Measurements from ENCODE around the gene INTS4.
"Not testable (repeated sequence)": the region's sequence is repeated elsewhere in the genome, so short reads cannot be mapped to it uniquely, and the experiment has no call there.

Gene INTS4, protein sequence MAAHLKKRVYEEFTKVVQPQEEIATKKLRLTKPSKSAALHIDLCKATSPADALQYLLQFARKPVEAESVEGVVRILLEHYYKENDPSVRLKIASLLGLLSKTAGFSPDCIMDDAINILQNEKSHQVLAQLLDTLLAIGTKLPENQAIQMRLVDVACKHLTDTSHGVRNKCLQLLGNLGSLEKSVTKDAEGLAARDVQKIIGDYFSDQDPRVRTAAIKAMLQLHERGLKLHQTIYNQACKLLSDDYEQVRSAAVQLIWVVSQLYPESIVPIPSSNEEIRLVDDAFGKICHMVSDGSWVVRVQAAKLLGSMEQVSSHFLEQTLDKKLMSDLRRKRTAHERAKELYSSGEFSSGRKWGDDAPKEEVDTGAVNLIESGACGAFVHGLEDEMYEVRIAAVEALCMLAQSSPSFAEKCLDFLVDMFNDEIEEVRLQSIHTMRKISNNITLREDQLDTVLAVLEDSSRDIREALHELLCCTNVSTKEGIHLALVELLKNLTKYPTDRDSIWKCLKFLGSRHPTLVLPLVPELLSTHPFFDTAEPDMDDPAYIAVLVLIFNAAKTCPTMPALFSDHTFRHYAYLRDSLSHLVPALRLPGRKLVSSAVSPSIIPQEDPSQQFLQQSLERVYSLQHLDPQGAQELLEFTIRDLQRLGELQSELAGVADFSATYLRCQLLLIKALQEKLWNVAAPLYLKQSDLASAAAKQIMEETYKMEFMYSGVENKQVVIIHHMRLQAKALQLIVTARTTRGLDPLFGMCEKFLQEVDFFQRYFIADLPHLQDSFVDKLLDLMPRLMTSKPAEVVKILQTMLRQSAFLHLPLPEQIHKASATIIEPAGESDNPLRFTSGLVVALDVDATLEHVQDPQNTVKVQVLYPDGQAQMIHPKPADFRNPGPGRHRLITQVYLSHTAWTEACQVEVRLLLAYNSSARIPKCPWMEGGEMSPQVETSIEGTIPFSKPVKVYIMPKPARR

DNA sequence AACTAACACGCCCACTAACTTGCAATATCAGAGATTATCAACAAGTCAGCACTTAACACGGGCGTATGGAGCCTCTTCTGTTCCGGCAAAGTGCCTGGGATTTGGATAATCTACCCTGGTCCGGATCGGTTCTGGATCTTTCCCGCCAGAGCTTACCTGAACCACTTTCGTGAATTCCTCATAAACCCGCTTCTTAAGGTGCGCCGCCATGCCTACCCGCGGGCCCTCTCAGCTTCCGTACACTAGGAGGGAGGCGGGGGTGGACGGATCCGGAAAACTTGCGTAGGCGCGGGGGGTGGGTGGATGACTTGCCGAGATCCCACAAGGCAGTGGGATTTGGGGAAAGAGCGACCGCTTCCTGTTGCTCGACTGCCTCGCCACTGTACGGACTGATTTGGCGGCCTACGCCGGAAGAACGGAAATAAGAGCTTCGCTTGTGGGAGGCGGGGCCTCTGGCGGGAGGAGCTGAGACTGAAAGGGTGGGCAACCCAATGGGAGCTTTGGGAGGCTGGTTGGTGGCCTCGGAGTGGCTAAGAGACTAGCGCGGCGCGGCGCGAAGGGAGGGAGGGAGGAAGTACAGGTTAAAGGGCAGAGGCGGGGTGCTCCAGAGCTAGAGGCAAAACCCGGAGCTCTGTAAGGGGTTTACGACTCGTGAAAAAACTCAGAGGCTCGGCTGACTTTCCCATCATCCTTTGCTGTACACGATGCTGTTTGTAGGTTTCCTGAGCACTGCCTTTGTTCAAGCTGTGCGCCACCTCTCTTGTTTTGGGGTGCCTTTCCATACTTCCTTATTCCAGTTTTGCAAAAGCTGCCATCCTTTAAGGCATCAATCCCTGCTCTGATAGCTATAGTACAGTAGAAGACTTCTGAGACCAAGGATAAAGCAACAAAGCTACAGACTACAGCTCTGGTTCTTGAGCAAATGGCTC lies at the start of gene INTS4:
INTS4 (minus strand) TSS at position 235 of the 929 bp plus-strand sequence; CDS start at position 210, 25 bp downstream.
- DNase-seq, result peak; percentile 98

DNA sequence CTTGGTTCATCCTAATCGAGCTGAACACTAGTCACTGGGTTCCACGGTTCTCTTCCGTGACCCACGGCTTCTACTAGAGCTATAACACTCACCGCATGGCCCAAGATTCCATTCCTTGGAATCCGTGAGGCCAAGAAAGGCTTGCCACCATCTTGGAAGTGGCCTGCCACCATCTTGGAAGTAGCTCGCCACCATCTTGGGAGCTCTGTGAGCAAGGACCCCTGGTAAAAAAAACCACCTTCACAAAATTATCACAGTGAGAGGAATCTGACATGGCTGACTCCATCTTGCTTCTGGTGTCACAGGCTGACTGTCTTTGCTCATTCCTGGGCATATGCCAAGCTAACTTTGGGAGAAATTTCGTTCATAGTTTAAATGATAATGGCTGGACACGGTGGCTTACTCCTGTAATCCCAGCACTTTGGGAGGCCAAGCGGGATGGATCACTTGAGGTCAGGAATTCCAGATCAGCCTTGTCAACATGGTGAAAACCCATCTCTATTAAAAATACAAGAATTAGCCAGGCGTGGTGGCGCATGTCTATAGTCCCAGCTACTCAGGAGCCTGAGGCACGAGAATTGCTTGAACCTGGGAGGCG lies 47.5 kb upstream of the INTS4 start:
- DNase-seq, result no peak

DNA sequence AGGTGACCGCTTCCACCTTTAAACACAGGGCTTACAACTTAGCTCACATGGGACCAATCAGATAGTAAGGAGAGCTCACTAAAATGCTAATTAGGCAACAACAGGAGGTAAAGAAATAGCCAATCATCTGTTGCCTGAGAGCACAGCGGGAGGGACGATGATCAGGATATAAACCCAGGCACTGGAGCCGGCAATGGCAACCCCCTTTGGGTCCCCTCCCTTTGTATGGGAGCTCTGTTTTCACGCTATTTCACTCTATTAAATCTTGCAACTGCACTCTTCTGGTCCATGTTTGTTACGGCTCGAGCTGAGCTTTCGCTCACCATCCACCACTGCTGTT lies 46.9 kb upstream of the INTS4 start:
- not testable (repeated sequence) for DNase-seq

DNA sequence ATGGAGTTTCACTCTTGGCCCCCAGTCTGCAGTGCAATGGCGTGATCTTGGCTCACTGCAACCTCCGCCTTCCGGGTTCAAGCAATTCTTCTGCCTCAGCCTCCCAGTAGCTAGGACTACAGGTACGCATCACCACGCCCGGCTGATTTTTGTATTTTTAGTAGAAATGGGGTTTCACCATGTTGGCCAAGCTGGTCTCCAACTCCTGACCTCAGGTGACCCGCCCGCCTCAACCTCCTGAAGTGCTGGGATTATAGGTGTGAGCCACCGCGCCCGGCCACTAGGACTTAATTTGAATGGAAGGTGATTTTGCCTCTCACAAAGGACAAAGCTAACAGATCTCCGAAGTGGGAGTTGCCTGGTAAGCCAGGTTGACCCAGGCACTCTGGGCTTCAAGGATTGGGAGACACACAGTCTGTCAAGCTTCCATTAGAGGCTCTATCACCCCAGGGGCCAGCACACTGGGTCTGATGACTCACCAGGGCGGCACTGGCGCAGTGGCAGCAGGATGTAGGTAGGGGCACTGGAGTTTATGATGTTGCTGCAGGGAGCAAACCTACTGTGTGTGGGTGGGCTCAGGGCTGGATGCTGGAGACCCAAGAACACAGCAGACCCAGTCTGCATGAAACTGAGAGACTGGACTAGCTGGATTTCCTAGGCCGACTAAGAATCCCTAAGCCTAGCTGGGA lies 46.4 kb upstream of the INTS4 start:
- no peak for DNase-seq

DNA sequence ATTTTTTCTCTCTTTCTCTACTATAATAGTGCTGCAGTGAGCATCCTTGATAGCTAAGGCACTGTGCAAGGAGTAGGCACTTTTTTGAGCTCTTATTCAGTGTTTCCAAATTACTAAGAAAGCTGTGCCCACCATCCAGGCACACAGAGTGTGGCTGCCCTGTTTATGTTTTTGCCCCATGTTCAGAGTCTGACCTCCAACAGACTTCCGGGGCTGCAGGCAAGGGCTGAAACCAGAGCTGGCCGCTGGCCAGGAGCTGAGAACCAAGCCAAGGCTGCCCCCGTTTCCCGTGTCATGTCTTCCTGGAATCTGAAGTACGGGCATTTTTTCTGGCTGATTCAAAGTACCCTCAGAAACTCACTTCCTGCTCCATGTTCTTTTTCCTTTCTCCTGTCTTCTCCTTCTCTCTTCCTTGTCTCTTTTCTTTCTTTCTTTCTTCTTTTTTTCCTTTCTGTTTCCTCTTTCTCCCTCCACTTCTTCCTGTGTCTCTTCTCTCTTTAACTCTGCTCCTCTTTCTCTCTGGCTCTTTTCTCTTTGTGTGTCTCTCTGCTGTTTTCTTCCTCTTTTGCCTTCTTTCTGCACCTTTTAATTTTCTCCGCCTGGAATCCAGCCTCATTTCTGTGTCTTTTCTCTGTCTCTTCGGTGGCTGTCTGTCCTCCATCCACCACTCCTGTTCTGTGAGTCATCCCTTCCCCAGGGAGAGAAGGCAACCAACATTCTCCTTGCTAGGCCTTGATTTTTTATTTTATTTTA lies 45.6 kb upstream of the INTS4 start:
- DNase-seq, result peak in 1 of 2 donors; percentile 6

DNA sequence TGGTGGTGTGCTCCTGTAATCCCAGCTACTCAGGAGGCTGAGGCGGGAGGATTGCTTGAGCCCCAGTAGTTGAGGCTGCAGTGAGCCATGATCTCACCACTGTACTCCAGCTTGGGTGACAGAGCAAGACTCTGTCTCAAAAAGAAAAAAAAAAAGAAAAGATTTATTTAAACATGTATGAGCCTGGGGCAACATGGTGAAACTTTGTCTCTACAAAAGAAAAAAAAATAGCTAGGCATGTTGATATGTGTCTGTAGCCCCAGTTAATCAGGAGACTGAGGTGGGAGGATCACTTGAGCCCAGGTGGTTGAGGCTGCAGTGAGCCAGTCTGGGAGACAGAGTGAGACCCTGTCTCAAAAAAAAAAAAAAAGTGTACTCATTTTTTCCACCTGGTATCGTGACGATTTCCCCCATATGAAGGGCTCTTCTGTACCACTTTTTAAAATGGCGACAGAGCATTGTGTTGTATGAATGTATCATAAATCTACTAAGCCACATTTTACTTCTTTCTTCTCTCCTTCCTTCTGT lies 45.0 kb upstream of the INTS4 start:
- no peak for DNase-seq

DNA sequence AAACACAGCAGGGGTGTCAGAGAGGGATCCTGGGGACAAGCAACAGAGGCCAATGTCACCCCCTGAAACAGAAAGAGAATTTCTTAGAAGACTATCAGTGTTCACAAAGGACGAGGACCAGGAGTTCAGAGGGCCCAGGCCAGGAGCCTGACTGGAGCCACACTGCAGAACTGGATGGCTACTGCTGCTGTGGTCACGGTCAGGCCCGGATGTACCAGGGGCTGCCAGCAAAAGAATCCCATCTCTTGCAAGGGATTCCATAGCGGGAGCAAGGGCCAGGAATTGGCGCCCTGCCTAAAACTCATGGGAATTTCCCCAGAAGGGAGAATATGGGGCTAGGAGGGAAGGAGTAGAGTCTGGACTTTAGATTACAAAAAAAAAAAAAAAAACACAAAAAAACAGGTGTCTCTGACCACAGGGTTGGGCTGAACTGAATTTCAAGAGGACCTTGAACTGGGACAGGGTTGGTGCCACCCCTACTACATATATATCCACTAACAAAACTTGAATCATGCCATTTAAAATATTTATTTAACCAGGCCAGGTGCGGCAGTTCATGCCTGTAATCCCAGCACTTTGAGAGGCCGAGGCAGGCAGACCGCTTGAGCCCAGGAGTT lies 44.3 kb upstream of the INTS4 start:
- DNase-seq, result no peak

DNA sequence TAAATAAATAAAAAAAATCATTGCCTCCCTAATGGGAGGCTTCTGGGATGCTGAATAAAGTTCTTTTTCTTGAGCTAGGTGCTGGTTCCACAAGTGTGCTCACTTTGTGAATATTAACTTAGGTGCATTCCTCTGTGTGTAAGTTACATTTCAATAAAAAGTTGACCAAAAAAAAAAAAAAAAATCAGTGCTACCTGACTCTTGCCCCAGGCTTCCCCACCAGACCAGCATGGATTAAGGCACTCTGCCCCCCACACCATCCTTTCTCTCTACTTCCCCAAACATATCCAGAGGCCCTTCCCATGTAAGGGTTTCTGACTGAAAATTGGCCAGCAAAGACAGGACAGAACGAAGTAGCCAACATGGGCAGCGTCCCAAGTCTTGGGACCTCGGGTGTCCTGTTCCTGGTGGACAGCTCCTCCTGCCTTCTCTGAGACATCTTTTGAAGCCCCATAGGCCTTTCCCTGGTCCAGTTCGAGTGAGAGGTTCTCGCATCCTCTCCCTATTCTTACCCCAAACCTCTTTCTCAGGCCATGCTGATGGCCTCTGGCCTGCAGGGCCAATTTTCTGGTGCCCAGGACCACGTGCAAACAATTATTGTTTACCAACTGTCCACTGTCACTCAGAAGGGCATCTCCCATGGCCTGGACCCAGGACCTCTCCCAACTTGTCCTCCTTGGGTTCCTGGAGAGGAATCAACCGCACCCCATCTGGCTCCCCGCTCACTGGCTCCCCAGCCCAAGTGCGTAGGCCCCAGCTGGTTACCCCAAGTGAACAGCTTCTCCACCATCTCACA lies 43.6 kb upstream of the INTS4 start:
- DNase-seq, result no peak

DNA sequence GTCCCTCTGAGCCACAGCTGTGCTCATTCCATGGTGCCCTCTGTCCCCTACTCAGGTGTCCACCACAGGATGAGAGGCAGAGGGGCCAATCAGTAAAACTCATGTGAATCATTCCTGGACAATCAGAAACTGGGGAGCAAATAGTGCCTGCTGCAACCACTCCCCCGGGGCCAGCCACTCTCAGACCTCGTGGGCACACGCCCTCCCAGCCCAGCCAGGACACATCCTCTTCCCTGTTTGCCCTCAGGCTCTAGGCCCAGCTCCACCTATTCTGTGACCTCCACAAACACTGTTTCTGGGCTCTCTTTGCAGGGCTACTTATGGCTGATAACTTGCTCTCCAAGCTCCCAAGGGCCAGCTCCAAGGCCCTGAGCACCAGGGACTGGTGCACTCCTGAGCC lies 42.6 kb upstream of the INTS4 start:
- no peak for DNase-seq

DNA sequence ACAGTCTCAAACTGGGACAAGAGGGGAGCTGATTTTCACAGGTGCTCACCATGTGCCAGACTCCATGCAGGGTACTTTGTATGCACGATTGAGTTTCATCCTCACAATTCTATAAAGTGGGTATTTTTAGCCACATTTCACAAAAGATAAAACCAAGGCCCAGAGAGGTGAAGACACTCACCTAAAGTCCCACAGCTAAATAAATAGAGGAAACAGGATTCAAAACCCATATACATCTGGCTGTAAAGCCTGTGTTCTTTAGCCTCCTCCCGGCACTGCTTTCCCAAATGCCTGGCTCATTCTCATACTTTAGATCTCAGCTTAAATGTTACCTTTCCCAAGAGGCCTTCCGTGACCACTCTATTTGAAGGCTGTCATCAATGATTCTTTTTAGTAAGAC lies 41.8 kb upstream of the INTS4 start:
- DNase-seq, result no peak

DNA sequence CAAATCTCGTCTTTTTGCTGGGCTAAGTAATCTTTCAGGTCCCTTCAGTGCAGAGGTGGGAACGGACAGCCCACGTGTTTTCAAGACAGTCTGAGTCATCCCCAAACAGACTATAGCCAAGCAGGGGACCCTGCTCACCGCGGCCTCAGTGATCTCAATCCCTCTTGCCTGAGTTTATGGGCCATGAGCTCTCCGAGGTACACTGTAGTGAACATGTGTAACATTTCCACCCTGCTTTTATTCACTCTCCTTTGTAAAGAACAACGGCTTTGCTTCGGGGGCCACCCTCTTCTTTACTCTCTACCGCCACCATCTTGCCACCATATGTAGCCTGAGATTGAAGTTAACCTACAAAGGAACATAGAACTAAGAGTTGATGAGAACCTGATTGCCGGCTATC lies 40.2 kb upstream of the INTS4 start:
- DNase-seq, result no peak

DNA sequence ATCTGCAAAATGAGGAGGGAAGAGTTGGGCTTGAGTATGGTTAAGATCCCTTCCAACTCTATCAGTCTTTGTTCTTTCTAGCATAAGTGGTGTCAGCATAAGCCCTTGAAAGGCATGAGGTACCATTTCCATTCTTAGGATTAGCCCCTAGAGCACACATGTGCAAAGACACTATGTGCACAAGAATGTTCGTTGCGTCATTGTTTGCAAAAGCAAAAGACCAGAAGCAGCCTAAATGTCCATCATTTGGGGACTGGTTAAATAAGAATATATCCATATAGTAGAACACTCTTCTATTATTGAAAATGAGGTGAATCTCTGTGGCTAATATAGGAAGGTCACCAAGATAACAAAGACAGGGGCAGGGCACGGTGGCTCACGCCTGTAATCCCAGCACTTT lies 38.6 kb upstream of the INTS4 start:
- no peak for DNase-seq

DNA sequence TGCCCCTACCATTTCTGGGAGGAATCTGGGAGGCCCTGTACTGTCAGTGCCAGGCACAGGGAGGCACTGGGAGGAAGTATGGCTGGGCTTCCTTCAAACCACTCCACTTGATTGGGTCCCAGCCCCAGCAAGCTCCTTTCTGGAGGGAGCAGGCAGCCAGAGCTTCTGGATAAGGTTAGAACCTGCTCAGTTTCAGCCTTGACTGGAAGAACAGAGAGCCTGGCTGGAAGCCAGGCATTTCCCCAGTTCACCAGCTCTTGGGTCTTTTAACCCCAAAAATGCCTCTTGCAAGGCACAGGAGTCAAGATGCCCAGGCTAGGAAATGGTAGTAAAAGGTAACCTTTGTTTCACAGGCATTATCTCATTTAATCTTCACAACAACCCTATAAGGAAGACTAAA lies 37.6 kb upstream of the INTS4 start:
- DNase-seq, result no peak

DNA sequence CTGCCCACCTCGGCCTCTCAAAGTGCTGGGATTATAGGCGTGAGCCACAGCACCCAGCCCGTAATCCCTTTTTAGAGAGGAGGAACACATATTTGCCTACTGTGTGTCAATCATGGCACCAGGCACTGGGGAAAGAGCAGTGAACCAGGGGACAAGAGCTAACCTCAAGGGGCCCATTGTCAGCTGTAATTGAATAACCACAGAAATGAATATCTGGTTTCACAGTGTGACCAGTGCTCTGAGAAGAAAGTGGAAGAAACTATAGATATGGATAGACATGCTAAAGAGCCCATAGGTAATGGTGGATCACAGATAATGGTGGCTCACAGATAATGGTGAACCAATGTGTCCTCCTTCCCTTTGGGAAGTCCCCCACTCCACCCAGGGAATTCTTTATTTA lies 37.2 kb upstream of the INTS4 start:
- no peak for DNase-seq

DNA sequence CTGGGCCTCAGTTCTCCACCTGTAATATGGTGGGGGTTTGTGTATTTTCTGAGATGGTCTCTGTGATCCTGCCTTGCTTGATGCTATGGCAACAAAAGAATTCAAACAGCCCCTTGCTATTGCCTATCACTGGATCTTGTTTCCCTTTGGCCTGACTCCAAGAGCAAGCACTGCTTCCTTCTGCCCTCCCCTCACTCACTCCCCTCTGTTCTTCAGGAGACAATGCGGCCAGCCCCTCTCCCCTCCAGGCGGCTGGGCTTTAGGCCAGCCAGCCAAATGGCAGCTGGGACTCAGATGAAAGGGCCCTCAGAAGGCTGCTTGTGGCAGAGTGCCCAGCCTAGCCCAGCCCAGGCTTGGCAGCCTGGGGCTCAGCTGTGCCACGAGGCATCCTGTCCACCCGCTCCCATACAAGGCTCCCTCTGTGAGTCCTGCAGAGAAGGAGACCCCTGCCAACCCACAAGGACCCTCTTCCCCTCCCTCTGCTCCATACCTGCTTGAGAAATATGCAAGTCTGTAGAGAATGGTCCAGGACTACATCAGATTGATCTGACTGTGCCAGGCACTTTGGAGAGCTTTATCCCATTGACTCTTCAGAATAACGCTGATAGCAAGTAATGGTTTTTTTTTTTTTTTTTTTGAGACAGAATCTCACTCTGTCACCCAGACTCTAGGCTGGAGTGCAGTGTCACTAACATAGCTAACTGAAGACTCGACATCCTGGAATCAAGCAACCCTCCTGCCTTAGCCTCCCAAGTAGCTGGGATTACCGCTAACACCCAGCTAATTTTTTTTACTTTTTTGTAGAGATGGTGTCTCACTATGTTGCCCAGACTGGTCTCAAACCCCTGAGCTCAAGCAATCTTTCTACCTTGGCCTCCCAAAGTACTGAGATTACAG lies 36.2 kb upstream of the INTS4 start:
- no peak for DNase-seq

DNA sequence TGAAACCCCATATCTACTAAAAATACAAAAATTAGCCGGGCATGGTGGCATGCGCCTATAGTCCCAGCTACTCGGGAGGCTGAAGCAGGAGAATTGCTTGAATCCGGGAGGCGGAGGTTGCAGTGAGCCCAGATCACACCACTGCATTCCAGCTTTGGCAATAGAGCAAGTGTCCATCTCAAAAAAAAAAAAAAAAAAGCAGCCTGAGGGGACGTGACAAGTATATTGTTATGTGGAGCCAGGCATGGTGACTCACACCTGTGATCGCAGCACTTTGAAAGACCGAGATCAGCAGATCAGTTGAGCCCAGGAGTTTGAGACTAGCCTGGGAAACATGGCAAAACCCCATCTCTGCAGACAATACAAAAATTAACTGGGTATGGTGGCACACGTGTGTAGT lies 34.0 kb upstream of the INTS4 start:
- not testable (repeated sequence) for DNase-seq

DNA sequence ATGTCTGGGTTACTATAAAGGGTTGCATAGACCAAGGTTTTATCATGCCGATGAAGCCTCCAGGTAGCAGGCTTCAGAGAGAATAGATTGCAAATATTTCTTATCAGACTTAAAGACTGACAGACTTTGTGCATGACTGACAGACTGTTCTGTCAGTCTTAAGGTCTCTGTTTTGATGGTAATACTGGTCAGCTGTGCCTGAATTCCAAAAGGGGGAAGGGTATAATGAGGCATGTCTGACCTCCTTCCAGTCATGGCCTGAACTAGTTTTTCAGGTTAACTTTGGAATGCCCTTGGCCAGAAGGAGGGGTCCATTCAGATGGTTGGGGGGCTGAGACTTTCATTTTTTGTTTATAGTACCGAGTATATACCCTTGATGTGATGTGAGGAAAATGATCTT lies 33.3 kb upstream of the INTS4 start:
- DNase-seq, result no peak

DNA sequence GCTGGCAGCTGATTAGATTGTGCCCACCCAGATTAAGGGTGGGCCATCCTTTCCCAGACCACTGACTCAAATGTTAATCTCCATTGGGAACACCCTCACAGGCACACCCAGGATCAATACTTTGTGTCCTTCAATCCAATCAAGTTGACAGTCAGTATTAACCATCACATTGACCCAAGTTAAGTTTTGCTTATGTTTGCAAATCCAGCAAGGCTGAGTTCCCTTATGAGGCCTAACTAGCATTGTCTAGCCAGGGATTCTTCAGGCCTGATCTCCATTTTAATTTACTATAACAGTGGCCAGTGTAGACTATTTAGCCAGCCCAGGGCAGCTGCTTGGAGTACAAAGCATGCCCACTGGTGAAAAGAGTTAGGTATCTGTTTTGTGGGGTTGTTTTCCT lies 30.9 kb upstream of the INTS4 start:
- DNase-seq, result no peak
